WTC11 (cell line): ENCODE data around the gene COX5A. TPM values are rescaled to one million over a fixed set of nuclear protein-coding genes. Genes with fewer than 3 reads are reported as not detected.

Source experiments
- ATAC-seq: fragments of 200-7000 bp; cut with Tn5 transposase; 2 replicates; pipeline ENCODE4 v1.10.0; 2021; ENCODE audit warnings: mild to moderate bottlenecking, moderate library complexity
- CTCF ChIA-PET: fragments of 300-600 bp; sonication (Branson Sonifier 250); formaldehyde crosslinking; loops from one replicate; lab custom pipeline; 2021; ENCODE audit warnings: antibody characterized with exemption; lab: Charles Lee
- POLR2A ChIA-PET: fragments of 350-600 bp; sonication (Branson Sonifier 250); formaldehyde crosslinking; loops from one replicate; lab custom pipeline; 2021; ENCODE audit warnings: antibody characterized with exemption; lab: Charles Lee
- DNase-seq: peaks from one replicate; pipeline ENCODE4 v3.0.0; 2021; ENCODE audit warnings: low spot score
- H3K27ac Mint-ChIP-seq: 2 replicates; pipeline ENCODE4 v1.8.0; 2021; ENCODE audit warnings: mixed read lengths
- H3K27me3 Mint-ChIP-seq: 2 replicates; pipeline ENCODE4 v1.8.0; 2021; ENCODE audit warnings: low read depth, mild to moderate bottlenecking, moderate library complexity, mixed read lengths
- H3K36me3 Mint-ChIP-seq: 2 replicates; pipeline ENCODE4 v1.8.0; 2021; ENCODE audit warnings: mixed read lengths
- H3K4me1 Mint-ChIP-seq: 2 replicates; pipeline ENCODE4 v1.8.0; 2022; ENCODE audit warnings: mixed read lengths
- H3K4me3 Mint-ChIP-seq: 2 replicates; pipeline ENCODE4 v1.8.0; 2021; ENCODE audit warnings: mild to moderate bottlenecking, moderate library complexity, mixed read lengths
- H3K9me3 Mint-ChIP-seq: 2 replicates; pipeline ENCODE4 v1.8.0; 2021; ENCODE audit warnings: mixed read lengths
- AR ChIP-seq: fragments of 250-450 bp; sonication (Bioruptor Pico); IDR thresholded peaks from 2 replicates; pipeline ENCODE4 v1.9.0; 2021; ENCODE audit warnings: mild to moderate bottlenecking
- ATF3 ChIP-seq: sonication (generic); formaldehyde crosslinking; conservative IDR thresholded peaks from 2 replicates; pipeline ENCODE4 v1.8.1; 2022; ENCODE audit warnings: mild to moderate bottlenecking, missing genetic modification reagents
- ATF6 ChIP-seq: sonication (generic); formaldehyde crosslinking; IDR thresholded peaks from 2 replicates; pipeline ENCODE4 v1.8.1; 2023; ENCODE audit warnings: mild to moderate bottlenecking, missing genetic modification reagents
- CTCF ChIP-seq: fragments of 200-600 bp; IDR thresholded peaks from 2 replicates; pipeline ENCODE4 v1.8.0; 2022; ENCODE audit warnings: antibody characterized with exemption
- E2F4 ChIP-seq: sonication (generic); formaldehyde crosslinking; IDR thresholded peaks from 2 replicates; pipeline ENCODE4 v1.8.1; 2022; ENCODE audit warnings: low read depth, mild to moderate bottlenecking, moderate library complexity, missing genetic modification reagents, borderline replicate concordance
- ERG ChIP-seq: fragments of 250-450 bp; sonication (Bioruptor Pico); IDR thresholded peaks from 2 replicates; pipeline ENCODE4 v1.8.0; 2021; ENCODE audit warnings: mild to moderate bottlenecking
- MYBL2 ChIP-seq: sonication (generic); formaldehyde crosslinking; IDR thresholded peaks from 2 replicates; pipeline ENCODE4 v1.8.1; 2023; ENCODE audit warnings: mild to moderate bottlenecking, moderate library complexity, missing genetic modification reagents
- OVOL2 ChIP-seq: fragments of 250-450 bp; sonication (Bioruptor Pico); IDR thresholded peaks from 2 replicates; pipeline ENCODE4 v1.9.0; 2021; ENCODE audit warnings: mild to moderate bottlenecking, borderline replicate concordance
- PRDM15 ChIP-seq: sonication (generic); formaldehyde crosslinking; IDR thresholded peaks from 2 replicates; pipeline ENCODE4 v1.8.0; 2022; ENCODE audit warnings: missing genetic modification reagents
- PREB ChIP-seq: sonication (generic); formaldehyde crosslinking; IDR thresholded peaks from 2 replicates; pipeline ENCODE4 v1.8.1; 2022; ENCODE audit warnings: mild to moderate bottlenecking, missing genetic modification reagents, moderate library complexity, borderline replicate concordance
- RELA ChIP-seq: sonication (generic); formaldehyde crosslinking; IDR thresholded peaks from 2 replicates; pipeline ENCODE4 v1.8.1; 2022; ENCODE audit warnings: missing genetic modification reagents, mild to moderate bottlenecking, borderline replicate concordance
- SOX15 ChIP-seq: fragments of 250-450 bp; sonication (Bioruptor Pico); IDR thresholded peaks from 2 replicates; pipeline ENCODE4 v1.9.0; 2021; ENCODE audit warnings: mild to moderate bottlenecking
- TEAD4 ChIP-seq: sonication (generic); formaldehyde crosslinking; IDR thresholded peaks from 2 replicates; pipeline ENCODE4 v1.8.0; 2022; ENCODE audit warnings: mild to moderate bottlenecking, missing genetic modification reagents
- USF1 ChIP-seq: sonication (generic); formaldehyde crosslinking; IDR thresholded peaks from 2 replicates; pipeline ENCODE4 v1.8.0; 2022; ENCODE audit warnings: mild to moderate bottlenecking, missing genetic modification reagents
- ZSCAN18 ChIP-seq: fragments of 250-450 bp; sonication (Bioruptor Pico); IDR thresholded peaks from 2 replicates; pipeline ENCODE4 v2.1.2; 2022; ENCODE audit warnings: mild to moderate bottlenecking, moderate library complexity
- total RNA-seq: library from RNA; stranded (reverse); gene quantifications from 3 replicates; pipeline ENCODE4 v1.2.3, GENCODE V29; 2021

Gene COX5A
- total RNA-seq, 1 experiment from 2014 or later = 354 TPM

- H3K36me3 Mint-ChIP-seq = peaks cover 46% of the 10 kb centered on the region
- H3K4me3 Mint-ChIP-seq = no peak overlapping the region
- CTCF ChIA-PET = interaction anchor here (0.6 to 4.1 kb wide), 68 partner anchors 9 to 434 kb away, joined by 3 to 50 read pairs (median 5); partner anchors contain the start of genes ARID3B, COMMD4, COX5A and CPLX3
- peaks cover 12% of the 10 kb centered on the region for H3K4me1 Mint-ChIP-seq
- no peak for TF ChIP-seq RELA
- peak; percentile 95 for TF ChIP-seq CTCF
- no peaks in the 10 kb centered on the region for H3K9me3 Mint-ChIP-seq
- H3K27ac Mint-ChIP-seq = 0 out of 2 replicates have a peak overlapping the region, but pooled peaks have one; percentile 45
- POLR2A ChIA-PET = interaction anchor here (0.9 to 1.6 kb wide), 6 partner anchors 9 to 466 kb away, joined by 3 to 5 read pairs (median 3); partner anchors contain the start of genes MAN2C1, MPI and RPP25
- DNase-seq (peak; percentile 66), ATAC-seq (peak; percentile 22)
- H3K27me3 Mint-ChIP-seq = no peaks in the 10 kb centered on the region
Observed at GRCh38 chr15:74901612-74902063, 36.2 kb downstream of the COX5A start.

- no peak for ATAC-seq
- H3K4me1 Mint-ChIP-seq = no peaks in the 10 kb centered on the region
- H3K9me3 Mint-ChIP-seq = no peaks in the 10 kb centered on the region
- peaks cover 34% of the 10 kb centered on the region for H3K36me3 Mint-ChIP-seq
- no peak overlapping the region for H3K4me3 Mint-ChIP-seq
- DNase-seq = no peak
- POLR2A ChIA-PET = interaction anchor here (1.2 to 3.0 kb wide), 2 partner anchors 9 to 59 kb away, joined by 3 to 12 read pairs; partner anchors contain the start of gene FAM219B
- H3K27ac Mint-ChIP-seq = no peak overlapping the region
- TF ChIP-seq ATF3 (CRISPR knock-in tag) (no peak), TEAD4 (CRISPR knock-in tag) (no peak), PREB (no peak), PRDM15 (CRISPR knock-in tag) (no peak), SOX15 (CRISPR knock-in tag) (no peak), USF1 (CRISPR knock-in tag) (no peak), MYBL2 (CRISPR knock-in tag) (no peak), ATF6 (no peak), ERG (CRISPR knock-in tag) (no peak), OVOL2 (CRISPR knock-in tag) (no peak), E2F4 (CRISPR knock-in tag) (no peak), AR (CRISPR knock-in tag) (no peak), ZSCAN18 (CRISPR knock-in tag) (no peak)
- no peaks in the 10 kb centered on the region for H3K27me3 Mint-ChIP-seq
- CTCF ChIA-PET = interaction anchor here (0.9 to 1.6 kb wide), 4 partner anchors 53 to 128 kb away, joined by 3 to 5 read pairs (median 4); partner anchors contain the start of gene ULK3
Observed at GRCh38 chr15:74897300-74897701, 40.6 kb downstream of the COX5A start.
